CD4-positive, alpha-beta T cell treated with Interleukin-1 beta for 1 hour (primary cell): ENCODE data around the gene SNAPC4.
"Not testable (repeated sequence)": the region's sequence is repeated elsewhere in the genome, so short reads cannot be mapped to it uniquely, and the experiment has no call there.

Experiments used
- DNase-seq, 2 donors: peaks; one replicate each; pipeline ENCODE4 v3.0.0-alpha.2; 2020 to 2022

SNAPC4 gene

GRCh38 chr9:136405904-136406303 is 5.9 kb upstream of the SNAPC4 start:
- not testable (repeated sequence) for DNase-seq

DNA sequence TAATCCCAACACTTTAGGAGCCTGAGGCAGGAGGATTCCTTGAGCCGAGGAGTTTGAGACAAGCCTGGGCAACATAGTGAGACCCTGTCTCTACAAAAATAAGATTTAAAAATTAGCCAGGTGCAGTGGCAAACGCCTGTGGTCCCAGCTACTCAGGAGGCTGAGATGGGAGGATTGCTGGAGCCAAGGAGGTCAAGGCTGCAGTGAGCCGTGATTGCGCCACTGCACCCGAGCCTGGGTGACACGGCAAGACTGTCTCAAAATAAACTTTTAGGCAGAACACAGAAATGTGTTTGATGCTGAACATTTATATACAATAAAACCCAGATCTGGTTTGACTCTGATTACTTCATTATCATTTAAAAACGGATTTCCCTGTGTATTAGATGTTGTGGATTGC is 5.5 kb upstream of the SNAPC4 start:
- no peak for DNase-seq

GRCh38 chr9:136404801-136405136 is 4.8 kb upstream of the SNAPC4 start:
- DNase-seq: no peak

GRCh38 chr9:136403915-136404800 is 4.2 kb upstream of the SNAPC4 start:
- DNase-seq: peak; percentile 26 to 63

- DNase-seq: peak; percentile 74 to 86
These were observed 3.6 kb upstream of the SNAPC4 start for GRCh38 chr9:136403538-136403914.

DNA sequence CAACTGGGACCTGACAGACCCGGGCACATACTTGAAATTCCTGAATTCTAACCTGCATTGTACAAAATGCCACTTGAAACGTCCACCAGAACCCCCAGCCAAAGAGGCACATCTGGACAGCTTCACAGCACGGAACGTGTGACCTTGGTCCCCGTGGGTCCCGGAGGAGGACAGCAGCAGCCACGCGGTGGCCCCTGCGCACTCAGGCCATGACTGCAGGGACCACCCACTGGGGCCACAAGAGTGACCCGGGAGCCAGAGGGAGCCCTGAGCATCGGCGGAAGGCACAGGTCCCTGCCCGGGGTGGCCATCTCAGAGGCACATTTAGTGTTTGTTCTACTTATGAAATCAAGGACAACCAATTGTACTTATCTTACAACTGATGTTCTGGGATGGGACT is 2.1 kb upstream of the SNAPC4 start:
- no peak for DNase-seq

GRCh38 chr9:136401173-136401922 is 1.4 kb upstream of the SNAPC4 start:
- no peak for DNase-seq

DNA sequence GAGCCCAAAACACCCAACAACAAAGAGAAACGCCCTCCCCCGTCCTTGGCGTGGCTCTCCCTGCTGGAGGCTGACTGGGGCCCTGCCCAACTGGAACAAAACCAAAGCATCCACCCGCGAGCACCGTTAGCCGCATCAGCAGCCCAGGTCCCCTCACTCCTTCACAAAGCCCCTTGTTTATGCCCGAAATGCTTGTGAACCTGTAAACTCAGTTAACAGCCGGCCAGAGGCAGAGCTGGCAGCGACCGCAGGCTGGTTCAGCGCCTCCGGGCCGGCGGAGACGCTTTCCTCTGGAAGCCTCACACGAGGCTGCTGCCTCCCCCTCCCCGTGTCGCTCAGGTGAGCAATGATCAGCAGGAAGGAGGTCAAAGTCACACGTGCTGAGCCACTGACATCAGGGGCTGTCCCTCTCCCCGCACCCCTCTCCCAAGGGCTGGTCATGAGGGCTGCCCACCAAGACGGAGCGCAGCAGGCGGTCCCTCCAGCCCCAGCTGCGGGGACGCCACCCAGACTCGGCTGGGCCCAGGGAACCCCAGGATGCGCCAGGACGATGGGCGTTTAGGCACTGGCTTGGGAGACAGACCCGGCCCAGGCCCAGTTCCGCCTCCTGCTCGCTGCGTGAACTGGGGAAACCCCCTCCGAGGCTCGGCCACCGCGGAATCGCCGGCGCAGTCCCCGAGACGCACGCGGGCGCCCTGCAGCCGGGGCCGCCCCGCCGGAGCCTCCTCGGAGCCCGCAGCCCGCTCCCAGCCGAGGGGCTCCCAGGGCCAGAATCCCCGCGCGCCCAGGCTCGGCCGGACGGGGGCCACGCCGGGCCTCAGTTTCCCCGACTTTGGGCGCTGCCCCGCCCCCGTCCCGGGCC is 563 bp downstream of the SNAPC4 start:
- DNase-seq: peak; percentile 32 to 46

GRCh38 chr9:136398286-136398685 is 1.7 kb downstream of the SNAPC4 start:
- DNase-seq: no peak

DNA sequence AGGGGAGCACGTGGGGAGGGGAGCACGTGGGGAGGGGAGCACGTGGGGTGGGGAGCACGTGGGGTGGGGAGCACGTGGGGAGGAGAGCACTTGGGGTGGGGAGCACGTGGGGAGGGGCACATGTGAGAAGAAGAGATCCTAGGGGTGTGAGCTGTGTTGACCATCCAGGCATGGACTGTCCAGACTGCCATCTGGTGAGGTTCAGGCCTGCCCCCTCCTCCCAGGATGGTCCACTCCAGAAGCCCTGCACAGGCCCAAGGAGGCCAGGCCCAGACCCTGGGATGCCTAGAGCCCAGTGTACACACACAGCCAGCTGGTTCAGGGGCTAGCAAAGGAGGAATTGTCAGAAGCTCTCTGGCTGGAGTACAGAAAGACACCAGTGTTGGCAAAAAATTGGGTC is 2.3 kb downstream of the SNAPC4 start:
- no peak for DNase-seq

DNA sequence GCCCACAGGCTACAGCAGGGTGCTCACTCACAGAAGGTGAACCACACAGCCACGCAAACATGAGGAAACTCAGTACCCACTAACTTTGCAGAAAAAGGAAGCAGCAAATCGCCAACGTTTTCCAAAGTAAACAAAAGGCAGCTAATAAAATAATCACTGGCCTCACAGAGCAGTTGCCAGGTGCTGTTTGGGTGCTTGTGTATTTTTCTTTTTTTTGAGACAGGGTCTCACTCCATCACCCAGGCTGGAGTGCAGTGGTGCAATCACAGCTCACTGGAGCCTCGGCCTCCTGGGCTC is 3.8 kb downstream of the SNAPC4 start:
- DNase-seq: no peak

GRCh38 chr9:136395345-136396218 is 4.4 kb downstream of the SNAPC4 start:
- DNase-seq: no peak

DNA sequence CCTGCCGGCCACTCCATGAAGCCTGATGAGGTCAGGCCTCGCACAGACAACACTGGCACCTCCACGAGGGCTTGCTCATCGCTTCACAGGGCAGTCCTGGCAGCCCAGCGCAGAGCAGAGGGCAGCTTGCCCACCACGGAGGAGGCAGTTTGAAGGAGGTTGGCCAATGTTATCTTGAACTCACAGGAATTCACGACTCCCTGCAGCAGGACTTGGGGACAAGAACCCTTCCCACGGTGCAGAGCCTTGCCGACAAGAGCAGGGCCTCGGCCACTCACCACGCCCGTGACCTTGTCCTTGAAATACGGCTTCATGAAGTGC is 5.0 kb downstream of the SNAPC4 start:
- no peak for DNase-seq

DNA sequence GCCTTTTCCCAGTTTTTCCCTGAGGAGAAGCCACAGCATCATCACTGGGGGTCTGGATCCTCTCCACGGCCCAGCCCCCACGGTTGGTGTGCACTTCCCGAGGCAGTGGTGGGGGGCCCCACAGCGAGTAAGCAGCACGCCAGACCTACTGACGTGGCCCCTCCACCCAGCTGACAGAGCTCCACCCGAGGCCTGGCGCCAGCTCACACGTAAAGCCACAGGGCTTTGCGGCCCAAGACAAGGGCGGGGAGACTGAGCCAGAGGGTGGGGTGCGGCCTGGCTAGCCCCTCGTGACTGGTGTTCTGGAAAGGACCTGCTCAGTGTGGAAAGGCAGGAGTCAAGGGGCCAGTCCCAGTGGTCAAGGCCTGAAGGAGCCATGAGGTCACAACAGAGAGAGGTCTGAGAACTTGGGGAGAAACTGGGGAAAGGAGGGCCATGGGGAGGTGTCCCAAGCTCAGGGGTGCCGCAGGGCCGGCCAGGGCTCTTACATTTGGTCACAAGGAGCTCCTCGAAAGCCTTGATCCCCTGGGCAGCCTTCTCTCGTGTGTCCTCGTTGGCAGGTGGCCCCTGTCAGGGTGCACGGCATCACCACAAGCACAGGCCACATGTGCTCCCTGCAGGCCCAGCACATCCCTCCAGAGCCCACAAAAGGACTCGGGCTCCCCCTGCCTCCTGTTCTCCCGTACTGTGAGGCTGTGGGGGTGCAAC is 5.5 kb downstream of the SNAPC4 start:
- DNase-seq: no peak

DNA sequence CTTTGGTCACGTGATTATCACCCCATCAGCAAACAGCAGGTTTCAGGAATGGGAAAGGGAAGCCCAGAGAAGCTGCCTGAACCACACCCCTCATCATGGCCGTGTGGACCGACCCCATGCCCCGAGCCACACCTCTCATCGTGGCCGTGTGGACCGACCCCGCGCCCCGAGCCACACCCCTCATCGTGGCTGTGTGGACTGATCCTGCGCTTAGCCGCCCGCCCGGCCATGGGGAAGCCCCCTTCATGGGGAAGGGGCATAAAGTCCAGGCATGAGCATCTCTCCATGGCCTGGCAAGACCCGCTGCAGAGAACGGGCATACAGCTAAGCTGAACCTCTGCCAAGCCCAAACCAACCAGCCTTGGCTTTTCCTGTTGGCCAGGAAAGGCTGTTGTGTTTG is 6.4 kb downstream of the SNAPC4 start:
- DNase-seq: no peak

- no peak for DNase-seq
These were observed 7.2 kb downstream of the SNAPC4 start for GRCh38 chr9:136392538-136393449.

DNA sequence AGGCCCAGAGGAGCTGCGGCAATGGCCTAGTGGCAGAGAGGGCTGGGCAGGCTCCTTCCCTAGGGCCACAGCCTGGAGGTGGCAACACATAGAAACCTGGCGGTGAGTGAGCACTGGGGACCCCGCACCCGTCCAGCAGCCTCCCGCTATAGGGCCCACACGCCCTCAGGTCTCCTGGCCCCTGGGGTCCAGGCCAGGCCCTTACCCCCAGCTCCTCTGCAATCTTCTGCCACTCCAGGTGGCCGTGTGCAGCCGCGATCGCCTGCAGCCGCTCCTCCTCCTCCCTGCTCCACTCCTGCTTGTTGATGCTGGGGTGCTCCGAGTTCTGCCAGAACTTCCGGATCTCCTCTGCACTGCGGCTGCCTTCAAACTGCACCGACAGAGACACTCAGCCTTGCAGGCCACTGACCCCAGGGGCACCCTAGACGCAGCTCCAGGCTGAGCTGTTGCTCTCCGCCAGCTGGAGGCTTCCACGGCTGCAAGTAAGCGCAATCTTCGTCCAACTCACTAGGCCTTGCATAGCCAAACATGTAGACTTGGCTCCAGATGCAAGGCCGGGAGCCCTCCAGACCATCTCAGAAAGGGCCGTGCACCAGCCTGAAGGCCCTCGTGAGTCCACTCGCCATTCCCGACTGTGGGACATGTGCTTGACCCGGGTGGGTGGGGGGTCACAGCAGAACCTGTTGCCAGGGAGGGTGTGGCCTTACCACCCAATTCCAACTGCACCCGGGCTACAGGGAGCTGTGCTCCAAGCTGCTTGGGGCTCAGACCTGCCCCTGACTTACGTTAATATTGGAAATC is 8.0 kb downstream of the SNAPC4 start:
- DNase-seq: no peak

DNA sequence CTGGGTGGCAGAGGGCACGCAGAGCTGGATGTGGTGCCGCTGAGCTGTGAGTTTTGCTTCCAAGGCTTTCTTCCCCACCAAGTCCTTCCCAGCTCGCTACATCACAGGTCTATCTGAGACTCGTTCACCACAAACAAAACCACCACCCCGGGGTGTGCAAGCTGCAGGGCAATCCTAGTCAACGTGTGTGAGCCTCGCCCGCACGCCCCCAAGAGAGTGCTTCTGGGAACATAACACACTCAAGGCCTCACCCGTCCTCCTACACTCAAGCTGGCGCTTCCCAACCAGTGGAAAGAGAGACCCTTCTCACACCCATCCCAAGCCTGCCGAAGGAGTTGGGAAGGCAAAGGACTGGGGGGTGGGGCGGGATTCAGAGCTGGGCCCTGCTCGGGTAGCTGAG is 10.6 kb downstream of the SNAPC4 start:
- no peak for DNase-seq

DNA sequence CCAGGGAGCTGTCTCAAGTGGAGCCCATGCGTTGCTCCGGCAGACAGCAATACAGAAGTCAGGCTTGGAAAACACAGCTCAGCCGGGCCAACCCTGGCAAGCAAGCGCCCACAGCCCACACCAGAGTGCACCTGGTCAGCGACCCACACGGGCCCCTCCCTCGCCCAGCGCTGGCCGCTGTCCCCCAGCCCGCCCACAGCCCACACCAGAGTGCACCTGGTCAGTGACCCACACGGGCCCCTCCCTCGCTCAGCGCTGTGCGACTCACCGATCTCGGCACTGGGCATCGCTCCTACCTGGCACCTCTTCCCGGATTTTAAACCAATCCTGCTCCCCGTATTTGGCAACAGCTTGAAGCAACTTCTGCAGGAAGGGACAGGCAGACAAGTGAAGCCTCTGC is 12.8 kb downstream of the SNAPC4 start:
- DNase-seq: no peak

GRCh38 chr9:136386018-136386417 is 14.0 kb downstream of the SNAPC4 start:
- no peak for DNase-seq
